H1 (cell line): ENCODE measurements around the gene TXNRD2. TPM values are rescaled to one million over a fixed set of nuclear protein-coding genes. Genes with fewer than 3 reads are reported as not detected.
A peak's percentile ranks its signal among the peaks of the same experiment; 100 is the strongest.

Experiments used
- CTBP2 ChIP-seq: IDR thresholded peaks from 2 replicates; pipeline ENCODE4 v1.7.0; 2011; ENCODE audit warnings: borderline replicate concordance, mild to moderate bottlenecking, moderate library complexity, mixed read lengths, low read length; ENCODE audit not compliant: insufficient read depth, insufficient read length
- KDM5A ChIP-seq: fragments of 200-600 bp; IDR thresholded peaks from 2 replicates; pipeline ENCODE4 v1.7.1; 2012; ENCODE audit warnings: mild to moderate bottlenecking, low read length, inconsistent platforms, mixed read lengths
- RAD21 ChIP-seq, 2 experiments: IDR thresholded peaks in 1 of 2; conservative IDR thresholded peaks in 1 of 2; 2 replicates each; pipeline ENCODE4 v1.6.1; 2011; ENCODE audit warnings: low read depth in 2 of 2, low read length in 2 of 2, improper control_type of control experiment in 1 of 2, inconsistent platforms in 1 of 2, mild to moderate bottlenecking in 1 of 2, moderate library complexity in 1 of 2
- polyA plus RNA-seq, 7 experiments: library from polyadenylated mRNA; depleted of rRNA in 3 of 7; stranded (reverse) in 5 of 7; unstranded in 2 of 7; fragments of >200 nt in 5 of 7; fragments of 200-250 nt in 2 of 7; gene quantifications; 1 replicate in 5 of 7; 2 replicates in 1 of 7; 4 replicates in 1 of 7; pipeline versions ENCODE4 v1.2.1 to v1.2.3, GENCODE V29; 2011 to 2013; ENCODE audit warnings: missing spikeins in 2 of 7, mixed read lengths in 2 of 7
- total RNA-seq: library from RNA; stranded (reverse); fragmentation: NEBNext Ultra II Directional; extraction: Animal tissue kit (Norgen Biotek cat#: 25700); gene quantifications from 2 replicates; pipeline ENCODE4 v1.2.1, GENCODE V29; 2021
- TF ChIP-seq, protein P1 (sequence below): fragments of 300-600 bp; sonication (generic); IDR thresholded peaks from 2 replicates; pipeline ENCODE4 v1.7.1; 2012; ENCODE audit warnings: low read length, moderate library complexity, mild to moderate bottlenecking, inconsistent platforms; ENCODE audit not compliant: insufficient replicate concordance
- TF ChIP-seq, protein P2 (sequence below): IDR thresholded peaks from 2 replicates; pipeline ENCODE4 v1.6.1; 2012; ENCODE audit warnings: inconsistent platforms
- TF ChIP-seq, protein P3 (sequence below), 3 experiments: IDR thresholded peaks; 1 replicate in 2 of 3; 2 replicates in 1 of 3; pipeline versions ENCODE4 v1.5.1 to v1.6.1; 2011; ENCODE audit warnings: low read length in 3 of 3, mild to moderate bottlenecking in 3 of 3, inconsistent platforms in 2 of 3, low read depth in 1 of 3, moderate library complexity in 1 of 3; ENCODE audit not compliant: insufficient read depth in 1 of 3; ENCODE audit errors: control extremely low read depth in 1 of 3

Gene TXNRD2
- total and polyA plus RNA-seq, 2 of the 8 experiments (the other 6 are each of a cell fraction or from before 2014, with no cell fraction given), result 14.8 to 21.9 TPM

DNA sequence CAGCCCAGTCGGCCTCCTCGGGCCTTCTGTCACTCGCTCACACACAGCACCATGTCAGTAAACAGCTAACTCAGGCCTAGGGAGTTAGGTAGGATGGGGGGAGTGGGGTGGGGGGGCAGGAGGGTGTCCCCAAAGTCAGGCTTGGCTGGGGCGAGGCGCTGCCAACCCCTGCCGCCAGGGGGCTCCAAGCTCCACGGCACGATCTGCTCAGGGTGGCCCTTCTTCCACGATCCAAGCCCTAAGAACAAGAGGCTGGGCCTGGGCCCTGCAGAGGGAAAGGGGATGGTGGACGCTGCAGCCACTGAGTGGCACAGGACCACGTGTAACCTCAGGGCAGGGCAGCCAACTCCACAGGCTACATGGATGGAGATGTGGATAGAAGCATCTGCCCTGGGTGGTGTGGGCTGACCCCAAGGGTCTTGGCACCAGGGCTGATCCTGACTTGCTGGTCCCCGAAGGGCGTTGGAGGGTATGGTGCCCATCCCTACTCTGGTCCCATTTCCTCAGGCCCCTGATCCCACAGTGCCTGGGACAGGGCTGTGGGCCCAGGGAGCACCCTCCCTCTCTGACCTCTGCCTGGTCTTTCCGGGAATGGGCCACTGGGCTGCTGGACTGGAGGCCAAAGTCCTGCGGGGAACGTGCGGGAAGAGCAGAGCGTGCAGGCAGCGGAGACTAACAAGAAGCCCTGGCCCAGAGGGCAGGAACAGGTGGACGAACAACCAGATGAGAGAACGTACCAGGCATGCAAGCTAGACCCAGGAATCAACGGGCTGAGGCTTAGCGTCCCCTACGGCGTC lies 29.1 kb upstream of the TXNRD2 start (continued):
- TF ChIP-seq, protein P1, sequence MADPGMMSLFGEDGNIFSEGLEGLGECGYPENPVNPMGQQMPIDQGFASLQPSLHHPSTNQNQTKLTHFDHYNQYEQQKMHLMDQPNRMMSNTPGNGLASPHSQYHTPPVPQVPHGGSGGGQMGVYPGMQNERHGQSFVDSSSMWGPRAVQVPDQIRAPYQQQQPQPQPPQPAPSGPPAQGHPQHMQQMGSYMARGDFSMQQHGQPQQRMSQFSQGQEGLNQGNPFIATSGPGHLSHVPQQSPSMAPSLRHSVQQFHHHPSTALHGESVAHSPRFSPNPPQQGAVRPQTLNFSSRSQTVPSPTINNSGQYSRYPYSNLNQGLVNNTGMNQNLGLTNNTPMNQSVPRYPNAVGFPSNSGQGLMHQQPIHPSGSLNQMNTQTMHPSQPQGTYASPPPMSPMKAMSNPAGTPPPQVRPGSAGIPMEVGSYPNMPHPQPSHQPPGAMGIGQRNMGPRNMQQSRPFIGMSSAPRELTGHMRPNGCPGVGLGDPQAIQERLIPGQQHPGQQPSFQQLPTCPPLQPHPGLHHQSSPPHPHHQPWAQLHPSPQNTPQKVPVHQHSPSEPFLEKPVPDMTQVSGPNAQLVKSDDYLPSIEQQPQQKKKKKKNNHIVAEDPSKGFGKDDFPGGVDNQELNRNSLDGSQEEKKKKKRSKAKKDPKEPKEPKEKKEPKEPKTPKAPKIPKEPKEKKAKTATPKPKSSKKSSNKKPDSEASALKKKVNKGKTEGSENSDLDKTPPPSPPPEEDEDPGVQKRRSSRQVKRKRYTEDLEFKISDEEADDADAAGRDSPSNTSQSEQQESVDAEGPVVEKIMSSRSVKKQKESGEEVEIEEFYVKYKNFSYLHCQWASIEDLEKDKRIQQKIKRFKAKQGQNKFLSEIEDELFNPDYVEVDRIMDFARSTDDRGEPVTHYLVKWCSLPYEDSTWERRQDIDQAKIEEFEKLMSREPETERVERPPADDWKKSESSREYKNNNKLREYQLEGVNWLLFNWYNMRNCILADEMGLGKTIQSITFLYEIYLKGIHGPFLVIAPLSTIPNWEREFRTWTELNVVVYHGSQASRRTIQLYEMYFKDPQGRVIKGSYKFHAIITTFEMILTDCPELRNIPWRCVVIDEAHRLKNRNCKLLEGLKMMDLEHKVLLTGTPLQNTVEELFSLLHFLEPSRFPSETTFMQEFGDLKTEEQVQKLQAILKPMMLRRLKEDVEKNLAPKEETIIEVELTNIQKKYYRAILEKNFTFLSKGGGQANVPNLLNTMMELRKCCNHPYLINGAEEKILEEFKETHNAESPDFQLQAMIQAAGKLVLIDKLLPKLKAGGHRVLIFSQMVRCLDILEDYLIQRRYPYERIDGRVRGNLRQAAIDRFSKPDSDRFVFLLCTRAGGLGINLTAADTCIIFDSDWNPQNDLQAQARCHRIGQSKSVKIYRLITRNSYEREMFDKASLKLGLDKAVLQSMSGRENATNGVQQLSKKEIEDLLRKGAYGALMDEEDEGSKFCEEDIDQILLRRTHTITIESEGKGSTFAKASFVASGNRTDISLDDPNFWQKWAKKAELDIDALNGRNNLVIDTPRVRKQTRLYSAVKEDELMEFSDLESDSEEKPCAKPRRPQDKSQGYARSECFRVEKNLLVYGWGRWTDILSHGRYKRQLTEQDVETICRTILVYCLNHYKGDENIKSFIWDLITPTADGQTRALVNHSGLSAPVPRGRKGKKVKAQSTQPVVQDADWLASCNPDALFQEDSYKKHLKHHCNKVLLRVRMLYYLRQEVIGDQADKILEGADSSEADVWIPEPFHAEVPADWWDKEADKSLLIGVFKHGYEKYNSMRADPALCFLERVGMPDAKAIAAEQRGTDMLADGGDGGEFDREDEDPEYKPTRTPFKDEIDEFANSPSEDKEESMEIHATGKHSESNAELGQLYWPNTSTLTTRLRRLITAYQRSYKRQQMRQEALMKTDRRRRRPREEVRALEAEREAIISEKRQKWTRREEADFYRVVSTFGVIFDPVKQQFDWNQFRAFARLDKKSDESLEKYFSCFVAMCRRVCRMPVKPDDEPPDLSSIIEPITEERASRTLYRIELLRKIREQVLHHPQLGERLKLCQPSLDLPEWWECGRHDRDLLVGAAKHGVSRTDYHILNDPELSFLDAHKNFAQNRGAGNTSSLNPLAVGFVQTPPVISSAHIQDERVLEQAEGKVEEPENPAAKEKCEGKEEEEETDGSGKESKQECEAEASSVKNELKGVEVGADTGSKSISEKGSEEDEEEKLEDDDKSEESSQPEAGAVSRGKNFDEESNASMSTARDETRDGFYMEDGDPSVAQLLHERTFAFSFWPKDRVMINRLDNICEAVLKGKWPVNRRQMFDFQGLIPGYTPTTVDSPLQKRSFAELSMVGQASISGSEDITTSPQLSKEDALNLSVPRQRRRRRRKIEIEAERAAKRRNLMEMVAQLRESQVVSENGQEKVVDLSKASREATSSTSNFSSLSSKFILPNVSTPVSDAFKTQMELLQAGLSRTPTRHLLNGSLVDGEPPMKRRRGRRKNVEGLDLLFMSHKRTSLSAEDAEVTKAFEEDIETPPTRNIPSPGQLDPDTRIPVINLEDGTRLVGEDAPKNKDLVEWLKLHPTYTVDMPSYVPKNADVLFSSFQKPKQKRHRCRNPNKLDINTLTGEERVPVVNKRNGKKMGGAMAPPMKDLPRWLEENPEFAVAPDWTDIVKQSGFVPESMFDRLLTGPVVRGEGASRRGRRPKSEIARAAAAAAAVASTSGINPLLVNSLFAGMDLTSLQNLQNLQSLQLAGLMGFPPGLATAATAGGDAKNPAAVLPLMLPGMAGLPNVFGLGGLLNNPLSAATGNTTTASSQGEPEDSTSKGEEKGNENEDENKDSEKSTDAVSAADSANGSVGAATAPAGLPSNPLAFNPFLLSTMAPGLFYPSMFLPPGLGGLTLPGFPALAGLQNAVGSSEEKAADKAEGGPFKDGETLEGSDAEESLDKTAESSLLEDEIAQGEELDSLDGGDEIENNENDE, result no peak
- TF ChIP-seq KDM5A, result no peak
- TF ChIP-seq, protein P2, sequence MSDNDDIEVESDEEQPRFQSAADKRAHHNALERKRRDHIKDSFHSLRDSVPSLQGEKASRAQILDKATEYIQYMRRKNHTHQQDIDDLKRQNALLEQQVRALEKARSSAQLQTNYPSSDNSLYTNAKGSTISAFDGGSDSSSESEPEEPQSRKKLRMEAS, result peak; percentile 60; the same call in 1 of the 2 replicates
- TF ChIP-seq, protein P3, sequence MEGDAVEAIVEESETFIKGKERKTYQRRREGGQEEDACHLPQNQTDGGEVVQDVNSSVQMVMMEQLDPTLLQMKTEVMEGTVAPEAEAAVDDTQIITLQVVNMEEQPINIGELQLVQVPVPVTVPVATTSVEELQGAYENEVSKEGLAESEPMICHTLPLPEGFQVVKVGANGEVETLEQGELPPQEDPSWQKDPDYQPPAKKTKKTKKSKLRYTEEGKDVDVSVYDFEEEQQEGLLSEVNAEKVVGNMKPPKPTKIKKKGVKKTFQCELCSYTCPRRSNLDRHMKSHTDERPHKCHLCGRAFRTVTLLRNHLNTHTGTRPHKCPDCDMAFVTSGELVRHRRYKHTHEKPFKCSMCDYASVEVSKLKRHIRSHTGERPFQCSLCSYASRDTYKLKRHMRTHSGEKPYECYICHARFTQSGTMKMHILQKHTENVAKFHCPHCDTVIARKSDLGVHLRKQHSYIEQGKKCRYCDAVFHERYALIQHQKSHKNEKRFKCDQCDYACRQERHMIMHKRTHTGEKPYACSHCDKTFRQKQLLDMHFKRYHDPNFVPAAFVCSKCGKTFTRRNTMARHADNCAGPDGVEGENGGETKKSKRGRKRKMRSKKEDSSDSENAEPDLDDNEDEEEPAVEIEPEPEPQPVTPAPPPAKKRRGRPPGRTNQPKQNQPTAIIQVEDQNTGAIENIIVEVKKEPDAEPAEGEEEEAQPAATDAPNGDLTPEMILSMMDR (IDR thresholded peaks at IDR 0.05; ENCODE audit: control extremely low read depth in 1 of 3, insufficient read depth in 1 of 3, low read depth in 1 of 3, low read length in 3 of 3), result peak; percentile 89 to 99 (median 93)
- peak; percentile 92 to 93 for TF ChIP-seq RAD21 (IDR thresholded peaks at IDR 0.05 in 1 of 2, conservative IDR thresholded peaks at IDR 0.05 in 1 of 2; ENCODE audit: low read depth in 2 of 2, low read length in 2 of 2)
- no peak for TF ChIP-seq CTBP2
